HG02623 (cell line): ENCODE measurements around the gene ALPG.
"Not testable (repeated sequence)": the region's sequence is repeated elsewhere in the genome, so short reads cannot be mapped to it uniquely, and the experiment has no call there.

Source experiments
- ATAC-seq: cut with Tn5 transposase; IDR thresholded peaks from one replicate; pipeline ENCODE4 v1.9.1; 2021; ENCODE audit warnings: moderate library complexity; ENCODE audit not compliant: unreplicated experiment

Gene ALPG

GRCh38 chr2:232438951-232439757 lies 32.5 kb downstream of the ALPG start:
- ATAC-seq, result no peak

- no peak for ATAC-seq
These were observed 33.1 kb downstream of the ALPG start for GRCh38 chr2:232439758-232440135.

GRCh38 chr2:232440220-232441018 lies 33.8 kb downstream of the ALPG start:
- peak; percentile 76 for ATAC-seq

GRCh38 chr2:232441147-232441651 lies 34.6 kb downstream of the ALPG start:
- no peak for ATAC-seq

GRCh38 chr2:232441922-232442321 lies 35.3 kb downstream of the ALPG start:
- not testable (repeated sequence) for ATAC-seq

- not testable (repeated sequence) for ATAC-seq
These were observed 35.8 kb downstream of the ALPG start for GRCh38 chr2:232442431-232442830.

- ATAC-seq, result not testable (repeated sequence)
These were observed 36.4 kb downstream of the ALPG start for GRCh38 chr2:232443047-232443446.

- ATAC-seq, result not testable (repeated sequence)
These were observed 37.2 kb downstream of the ALPG start for GRCh38 chr2:232443669-232444408.

- ATAC-seq, result no peak
These were observed 37.9 kb downstream of the ALPG start for GRCh38 chr2:232444409-232445148.

GRCh38 chr2:232445149-232445885 lies 38.7 kb downstream of the ALPG start:
- ATAC-seq, result not testable (repeated sequence)

GRCh38 chr2:232446266-232446777 lies 39.7 kb downstream of the ALPG start:
- ATAC-seq, result not testable (repeated sequence)

GRCh38 chr2:232447091-232447620 lies 40.5 kb downstream of the ALPG start:
- ATAC-seq, result no peak

GRCh38 chr2:232447638-232448303 lies 41.1 kb downstream of the ALPG start:
- ATAC-seq, result no peak

- no peak for ATAC-seq
These were observed 41.7 kb downstream of the ALPG start for GRCh38 chr2:232448304-232448690.

- no peak for ATAC-seq
These were observed 43.3 kb downstream of the ALPG start for GRCh38 chr2:232449964-232450363.

- not testable (repeated sequence) for ATAC-seq
These were observed 45.0 kb downstream of the ALPG start for GRCh38 chr2:232451645-232452044.

GRCh38 chr2:232454630-232455029 lies 48.0 kb downstream of the ALPG start:
- ATAC-seq, result no peak

- no peak for ATAC-seq
These were observed 49.0 kb downstream of the ALPG start, which contains the start of gene ALPI for GRCh38 chr2:232455426-232456255. Gene ALPI (plus strand): TSS chr2:232456153. CDS start chr2:232456200, 47 bp downstream.
